Panc1 (cell line): ENCODE results near the gene FBXL3. TPM values are rescaled to one million over a fixed set of nuclear protein-coding genes. Genes with fewer than 3 reads are reported as not detected.

ENCODE experiments used
- ATAC-seq: fragments of 200-7000 bp; cut with Tn5 transposase; 2 replicates; pipeline ENCODE4 v1.9.1; 2020; ENCODE audit warnings: mild to moderate bottlenecking, moderate library complexity
- BruUV-seq: library from RNA; stranded (reverse); fragments of 400-500 nt; replicated peaks from 2 replicates; lab custom pipeline; 2021; lab: Mats Ljungman, UMichigan
- CTCF ChIA-PET: fragments of 300-600 bp; sonication (Branson Sonifier 250); formaldehyde crosslinking; loops from one replicate; lab custom pipeline; 2022; ENCODE audit warnings: antibody characterized with exemption; lab: Charles Lee
- POLR2A ChIA-PET: fragments of 300-600 bp; sonication (Branson Sonifier 250); formaldehyde crosslinking; loops from one replicate; lab custom pipeline; 2022; ENCODE audit warnings: antibody characterized with exemption; lab: Charles Lee
- DNase-seq: peaks from one replicate; pipeline ENCODE4 v3.0.0-alpha.2; 2010; ENCODE audit warnings: low read depth, low spot score
- H3K27ac ChIP-seq: 2 replicates; pipeline ENCODE4 v1.5.1; 2011; ENCODE audit warnings: mild to moderate bottlenecking, low read length, inconsistent platforms
- H3K27me3 ChIP-seq: fragments of 200-500 bp; sonication (Bioruptor generic); 2 replicates; pipeline ENCODE4 v1.6.0; 2014; ENCODE audit warnings: low read length, inconsistent platforms; ENCODE audit not compliant: control insufficient read depth, insufficient read depth
- H3K36me3 ChIP-seq: fragments of 200-500 bp; sonication (Bioruptor generic); 2 replicates; pipeline ENCODE4 v1.5.1; 2014; ENCODE audit warnings: inconsistent platforms, mild to moderate bottlenecking, low read length, moderate library complexity; ENCODE audit not compliant: control insufficient read depth, insufficient read depth
- H3K4me1 ChIP-seq: 2 replicates; pipeline ENCODE4 v1.5.1; 2011; ENCODE audit warnings: inconsistent platforms, mild to moderate bottlenecking, low read length, moderate library complexity; ENCODE audit not compliant: control insufficient read depth, insufficient read depth
- H3K4me3 ChIP-seq, 2 experiments: 2 replicates each; pipeline ENCODE4 v1.5.1; 2011 to 2012; ENCODE audit warnings: low read depth in 2 of 2, low read length in 2 of 2, mild to moderate bottlenecking in 2 of 2, inconsistent platforms in 1 of 2, moderate library complexity in 1 of 2
- H3K9me3 ChIP-seq: fragments of 200-500 bp; sonication (Bioruptor generic); 2 replicates; pipeline ENCODE4 v1.5.1; 2014; ENCODE audit warnings: low read depth, mild to moderate bottlenecking, inconsistent platforms, low read length, moderate library complexity; ENCODE audit not compliant: control insufficient read depth, insufficient read depth
- CTCF ChIP-seq: fragments of 450-650 bp; IDR thresholded peaks from 2 replicates; pipeline ENCODE4 v1.5.1; 2017; ENCODE audit warnings: mild to moderate bottlenecking
- POLR2AphosphoS5 ChIP-seq: IDR thresholded peaks from 2 replicates; pipeline ENCODE4 v1.6.1; 2012; ENCODE audit warnings: mild to moderate bottlenecking, low read depth, low read length, moderate library complexity
- REST ChIP-seq, 2 experiments: IDR thresholded peaks; 2 replicates each; pipeline ENCODE4 v1.6.1; 2011 to 2012; ENCODE audit warnings: low read depth in 2 of 2, control low read depth in 1 of 2, low read length in 1 of 2, mild to moderate bottlenecking in 1 of 2, moderate library complexity in 1 of 2; ENCODE audit not compliant: insufficient read depth in 1 of 2
- SIN3A ChIP-seq: IDR thresholded peaks from 2 replicates; pipeline ENCODE4 v1.6.1; 2012; ENCODE audit warnings: low read depth, mild to moderate bottlenecking, low read length, moderate library complexity, borderline replicate concordance; ENCODE audit not compliant: insufficient read depth
- TCF7L2 ChIP-seq: IDR thresholded peaks from 2 replicates; pipeline ENCODE4 v1.6.1; 2011; ENCODE audit warnings: mild to moderate bottlenecking, low read depth, low read length, inconsistent platforms
- in situ Hi-C: cut with HindIII; loops from 2 replicates; pipeline ENCODE4 v1.10.0; 2016; ENCODE audit warnings: low sequenced_read_pairs, low pct_unique_long_range_greater_than_20kb
- intact Hi-C: fragments of 100-400 bp; cut with micrococcal nuclease; formaldehyde crosslinking; loops from one replicate; pipeline ENCODE4 v1.10.0; 2022; ENCODE audit not compliant: unreplicated experiment
- total RNA-seq: library from RNA; stranded (reverse); gene quantifications from one replicate; pipeline ENCODE4 v1.2.1, GENCODE V29; 2021; ENCODE audit not compliant: unreplicated experiment

The FBXL3 gene
- total RNA-seq, 1 experiment from 2014 or later = 18.5 TPM

GRCh38 chr13:76973920-76974617 is 52.9 kb downstream of the FBXL3 start:
- CTCF ChIA-PET = no interaction called here
- Histone ChIP-seq H3K9me3 (no peaks in the 10 kb centered on the region), H3K36me3 (no peaks in the 10 kb centered on the region), H3K27ac (no peak overlapping the region), H3K4me3 (no peak overlapping the region), H3K27me3 (no peaks in the 10 kb centered on the region), H3K4me1 (no peaks in the 10 kb centered on the region)
- TF ChIP-seq TCF7L2 (no peak), REST (IDR thresholded peaks at IDR 0.05; ENCODE audit: insufficient read depth in 1 of 2, low read depth in 2 of 2, low read length in 1 of 2) (no peak), SIN3A (no peak), CTCF (no peak), POLR2AphosphoS5 (no peak)
- DNase-seq = no peak
- in situ Hi-C loops (no loop called here), intact Hi-C loops (no loop called here)
- no peak for ATAC-seq
- no TSS peak for BruUV-seq
- POLR2A ChIA-PET = no interaction called here

GRCh38 chr13:76971851-76972829 is 54.8 kb downstream of the FBXL3 start:
- no peaks in the 10 kb centered on the region for H3K36me3 ChIP-seq
- no peaks in the 10 kb centered on the region for H3K27me3 ChIP-seq
- H3K27ac ChIP-seq = no peak overlapping the region
- no peak for TF ChIP-seq REST (IDR thresholded peaks at IDR 0.05; ENCODE audit: insufficient read depth in 1 of 2, low read depth in 2 of 2, low read length in 1 of 2)
- no peak for TF ChIP-seq TCF7L2
- no peak for TF ChIP-seq POLR2AphosphoS5
- DNase-seq (no peak), ATAC-seq (no peak)
- no TSS peak for BruUV-seq
- POLR2A ChIA-PET = no interaction called here
- H3K4me1 ChIP-seq = no peaks in the 10 kb centered on the region
- in situ Hi-C loops (no loop called here), intact Hi-C loops (no loop called here)
- CTCF ChIA-PET = no interaction called here
- no peaks in the 10 kb centered on the region for H3K9me3 ChIP-seq
- H3K4me3 ChIP-seq = no peak overlapping the region
